Muscle layer of duodenum (tissue), 2 donors: ENCODE results near the gene BICD1.

Source experiments
- H3K27ac ChIP-seq: one replicate; pipeline ENCODE4 v1.7.0; 2013; ENCODE audit warnings: mild to moderate bottlenecking, low read length
- H3K27me3 ChIP-seq: one replicate; pipeline ENCODE4 v1.7.0; 2013; ENCODE audit warnings: low read depth, mild to moderate bottlenecking, control low read depth, low read length
- H3K36me3 ChIP-seq, 2 donors: one replicate each; pipeline ENCODE4 v1.7.0; 2013; ENCODE audit warnings: low read length in 2 of 2, control low read depth in 1 of 2, mild to moderate bottlenecking in 1 of 2; ENCODE audit not compliant: insufficient read depth in 2 of 2, control insufficient read depth in 1 of 2
- H3K4me1 ChIP-seq, 2 donors: one replicate each; pipeline ENCODE4 v1.7.0; 2013; ENCODE audit warnings: low read length in 2 of 2, mild to moderate bottlenecking in 2 of 2, control low read depth in 1 of 2, moderate library complexity in 1 of 2; ENCODE audit not compliant: insufficient read depth in 2 of 2, control insufficient read depth in 1 of 2
- H3K4me3 ChIP-seq, 2 donors: one replicate each; pipeline ENCODE4 v1.7.0; 2013; ENCODE audit warnings: low read length in 2 of 2, low read depth in 1 of 2, mild to moderate bottlenecking in 1 of 2
- H3K9me3 ChIP-seq, 2 donors: one replicate each; pipeline ENCODE4 v1.7.0; 2013; ENCODE audit warnings: low read length in 2 of 2, control low read depth in 1 of 2, mild to moderate bottlenecking in 1 of 2; ENCODE audit not compliant: control insufficient read depth in 1 of 2
- donor health status: healthy.

BICD1 gene

DNA sequence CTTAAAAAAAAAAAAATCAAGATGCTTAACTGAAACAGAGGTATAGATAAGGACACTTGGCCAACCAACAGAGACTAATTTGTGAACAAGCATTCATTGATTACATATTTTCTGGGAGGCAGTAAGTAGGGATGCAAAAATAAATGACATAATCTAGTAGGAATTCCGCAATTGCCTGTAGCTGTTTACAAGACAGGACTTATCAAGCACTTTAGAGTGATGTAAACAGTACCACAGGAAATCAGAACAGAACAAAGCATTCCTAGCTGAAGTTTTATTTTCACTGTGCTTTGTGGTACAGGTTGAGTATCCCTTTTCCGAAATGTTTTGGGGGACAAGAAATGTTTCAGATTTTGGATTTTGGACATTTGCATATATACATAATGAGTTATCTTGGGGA, 224.5 kb downstream of the BICD1 start:
- Histone ChIP-seq H3K9me3 (no peaks in the 10 kb centered on the region), H3K4me1 (no peaks in the 10 kb centered on the region), H3K27ac (no peak overlapping the region), H3K4me3 (no peak overlapping the region), H3K27me3 (no peaks in the 10 kb centered on the region), H3K36me3 (peaks cover 0 to 10% of the 10 kb centered on the region in 2 donors)

DNA sequence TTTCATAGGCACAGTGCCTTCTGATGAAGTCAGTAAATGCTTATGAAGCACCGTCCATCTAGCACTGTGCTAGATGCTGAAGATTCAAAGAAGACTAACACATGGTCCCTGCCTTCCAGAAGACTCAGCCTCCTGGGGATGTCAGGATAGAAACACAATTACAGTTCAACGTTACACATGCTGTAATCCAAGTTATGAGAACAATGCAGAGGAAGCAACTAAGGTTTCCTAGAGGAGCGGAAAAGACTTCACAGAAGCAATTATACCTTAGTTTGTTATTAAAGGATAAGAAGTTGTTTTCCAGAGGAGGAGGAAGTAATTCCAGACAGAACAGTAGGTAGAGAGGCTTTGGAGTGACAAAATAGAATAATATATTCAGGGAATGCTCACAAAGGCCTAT, 225.8 kb downstream of the BICD1 start:
- Histone ChIP-seq H3K27ac (no peak overlapping the region), H3K4me1 (no peaks in the 10 kb centered on the region), H3K9me3 (no peaks in the 10 kb centered on the region), H3K27me3 (no peaks in the 10 kb centered on the region), H3K4me3 (no peak overlapping the region), H3K36me3 (peaks cover 3 to 12% of the 10 kb centered on the region in 2 donors)

DNA sequence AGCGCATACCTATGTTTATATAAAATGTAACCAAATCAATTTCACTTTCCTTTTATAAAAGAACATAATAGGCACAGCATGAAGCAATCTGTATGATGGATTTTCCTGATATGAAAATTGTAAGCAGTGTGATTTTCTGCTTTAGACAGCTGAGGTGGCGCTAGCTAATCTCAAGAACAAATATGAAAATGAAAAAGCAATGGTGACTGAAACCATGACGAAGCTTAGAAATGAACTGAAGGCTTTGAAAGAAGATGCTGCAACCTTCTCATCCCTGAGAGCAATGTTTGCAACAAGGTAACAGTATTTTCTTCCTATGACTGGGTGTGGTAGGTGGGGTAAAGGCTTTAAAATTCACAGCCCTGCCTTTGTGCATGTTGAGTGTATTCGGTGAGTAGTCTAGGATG, 227.7 kb downstream of the BICD1 start:
- H3K9me3 ChIP-seq: no peaks in the 10 kb centered on the region

DNA sequence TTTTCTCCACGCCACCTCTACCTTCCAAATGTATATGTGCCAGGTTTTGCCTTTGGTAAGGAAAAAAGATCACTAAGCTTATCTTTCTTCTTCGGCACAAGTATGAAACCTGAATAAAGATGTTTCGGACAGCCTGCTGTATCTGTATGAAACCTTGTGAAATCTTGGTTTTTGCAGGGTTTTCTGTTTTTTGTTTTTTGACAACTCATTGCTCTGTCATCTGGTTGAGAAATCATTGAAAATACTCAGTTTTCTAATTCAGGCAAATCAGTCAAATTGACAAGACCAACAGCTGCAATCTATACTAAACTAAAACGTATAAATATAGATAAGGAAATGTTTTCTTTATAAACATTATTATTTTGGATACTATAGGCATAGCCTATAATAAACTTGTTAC, 229.6 kb downstream of the BICD1 start:
- no peak overlapping the region for H3K27ac ChIP-seq
- no peaks in the 10 kb centered on the region for H3K4me1 ChIP-seq

More for the DNA sequence above, 227.7 kb downstream of the BICD1 start:
- H3K4me3 ChIP-seq: no peak overlapping the region
- H3K27ac ChIP-seq: no peak overlapping the region
- H3K4me1 ChIP-seq: no peaks in the 10 kb centered on the region
- peaks cover 16 to 18% of the 10 kb centered on the region in 2 donors for H3K36me3 ChIP-seq
- no peaks in the 10 kb centered on the region for H3K27me3 ChIP-seq

DNA sequence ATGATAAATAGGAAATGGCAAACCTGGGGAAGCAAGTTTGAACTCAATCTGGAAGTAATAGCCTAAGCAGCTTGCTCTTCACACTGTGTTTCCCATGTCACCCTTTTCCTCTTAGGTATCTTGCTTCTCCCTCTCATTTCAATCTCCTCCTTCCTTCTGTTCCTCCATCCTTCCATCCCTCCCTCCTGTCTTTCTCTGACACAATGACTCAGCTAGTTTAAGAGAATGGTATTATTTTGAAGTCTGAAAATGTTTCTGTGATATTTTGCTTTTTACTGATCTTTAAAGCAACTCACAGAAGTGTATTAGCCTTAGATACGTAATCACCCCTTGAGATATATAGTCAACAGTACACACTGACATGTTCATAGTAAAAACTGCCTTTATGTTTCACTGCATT, 236.8 kb downstream of the BICD1 start:
- H3K9me3 ChIP-seq: no peaks in the 10 kb centered on the region
- no peaks in the 10 kb centered on the region for H3K27me3 ChIP-seq
- no peaks in the 10 kb centered on the region for H3K4me1 ChIP-seq
- no peak overlapping the region for H3K27ac ChIP-seq
- no peak overlapping the region for H3K4me3 ChIP-seq
- H3K36me3 ChIP-seq: peaks cover 5 to 10% of the 10 kb centered on the region in 2 donors

More for the DNA sequence above, 229.6 kb downstream of the BICD1 start:
- Histone ChIP-seq H3K36me3 (peaks cover 16 to 18% of the 10 kb centered on the region in 2 donors), H3K27me3 (no peaks in the 10 kb centered on the region), H3K4me3 (no peak overlapping the region), H3K9me3 (no peaks in the 10 kb centered on the region)

DNA sequence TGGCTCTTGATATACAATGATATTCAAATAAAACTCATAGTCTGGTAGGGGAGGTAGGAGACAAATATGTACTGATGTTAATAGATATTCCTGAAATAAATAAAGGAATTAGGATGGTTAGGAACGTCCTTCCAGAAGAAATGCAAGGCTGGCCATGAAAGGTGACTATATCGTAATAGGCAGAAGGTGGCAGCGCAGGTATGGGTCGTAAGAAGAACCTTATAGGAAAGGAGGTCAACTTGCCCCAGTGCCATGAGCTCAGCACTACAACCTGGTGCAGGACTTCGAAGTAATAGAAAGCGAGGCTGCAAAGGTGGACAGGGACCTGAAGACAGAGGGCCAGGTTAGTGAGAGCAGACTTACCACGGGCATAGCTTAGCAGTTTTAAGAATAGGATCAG, 237.4 kb downstream of the BICD1 start:
- Histone ChIP-seq H3K4me1 (no peaks in the 10 kb centered on the region), H3K27ac (no peak overlapping the region), H3K36me3 (peaks cover 2 to 5% of the 10 kb centered on the region in 2 donors), H3K4me3 (no peak overlapping the region), H3K27me3 (no peaks in the 10 kb centered on the region), H3K9me3 (no peaks in the 10 kb centered on the region)

DNA sequence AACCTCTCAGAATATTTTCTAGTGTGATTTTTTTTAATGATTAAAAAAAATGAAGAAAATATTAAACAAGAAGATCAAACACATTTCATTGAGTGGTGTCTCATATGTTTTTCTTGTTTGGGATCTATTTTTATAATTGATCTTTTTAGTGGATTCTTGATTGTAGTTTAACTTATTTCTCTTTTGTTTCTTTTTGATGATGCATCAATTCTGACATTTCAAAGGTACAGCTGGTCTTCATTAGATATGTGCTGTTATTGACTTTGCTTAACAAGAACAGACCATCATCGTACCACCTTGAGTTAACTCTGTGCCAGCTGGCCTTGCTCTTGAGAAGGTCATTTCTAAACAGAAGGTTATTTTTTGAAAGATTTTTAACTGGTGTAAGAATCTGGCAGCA, 246.9 kb downstream of the BICD1 start:
- H3K9me3 ChIP-seq: no peaks in the 10 kb centered on the region
- H3K27me3 ChIP-seq: no peaks in the 10 kb centered on the region
- H3K4me1 ChIP-seq: no peaks in the 10 kb centered on the region
- no peak overlapping the region for H3K27ac ChIP-seq
- H3K36me3 ChIP-seq: peaks cover 0 to 5% of the 10 kb centered on the region in 2 donors
- no peak overlapping the region for H3K4me3 ChIP-seq

DNA sequence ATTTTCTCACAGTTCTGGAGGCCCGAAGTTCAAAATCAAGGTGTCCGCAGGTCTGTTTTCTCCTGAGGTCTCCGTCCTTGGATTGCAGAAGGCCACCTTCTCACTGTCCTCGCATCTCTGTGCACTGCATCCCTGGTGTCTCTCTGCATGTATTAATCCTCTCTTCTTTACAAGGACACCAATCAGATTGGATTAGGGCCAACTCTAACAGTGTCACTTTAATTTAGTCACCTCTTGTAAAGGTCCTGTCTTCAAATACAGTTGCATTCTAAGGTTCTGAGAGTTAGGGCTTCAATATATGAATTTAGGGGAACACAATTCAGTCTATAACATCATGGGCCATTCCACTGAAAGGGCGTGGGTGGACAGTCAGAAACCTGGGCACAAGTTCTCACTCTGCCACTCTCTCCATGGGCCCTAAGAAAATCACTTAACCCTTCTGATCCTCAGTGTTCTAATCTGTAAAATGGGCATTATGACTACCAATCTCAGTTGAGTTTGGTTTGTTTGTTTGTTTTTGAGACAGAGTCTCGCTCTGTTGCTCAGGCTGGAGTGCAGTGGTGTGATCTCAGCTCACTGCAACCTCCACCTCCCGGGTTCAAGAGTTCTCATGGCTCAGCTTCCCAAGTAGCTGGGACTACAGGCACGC, 251.1 kb downstream of the BICD1 start:
- Histone ChIP-seq H3K27ac (no peak overlapping the region), H3K36me3 (peaks cover 0 to 5% of the 10 kb centered on the region in 2 donors), H3K9me3 (no peaks in the 10 kb centered on the region), H3K4me1 (no peaks in the 10 kb centered on the region), H3K27me3 (no peaks in the 10 kb centered on the region), H3K4me3 (no peak overlapping the region)

DNA sequence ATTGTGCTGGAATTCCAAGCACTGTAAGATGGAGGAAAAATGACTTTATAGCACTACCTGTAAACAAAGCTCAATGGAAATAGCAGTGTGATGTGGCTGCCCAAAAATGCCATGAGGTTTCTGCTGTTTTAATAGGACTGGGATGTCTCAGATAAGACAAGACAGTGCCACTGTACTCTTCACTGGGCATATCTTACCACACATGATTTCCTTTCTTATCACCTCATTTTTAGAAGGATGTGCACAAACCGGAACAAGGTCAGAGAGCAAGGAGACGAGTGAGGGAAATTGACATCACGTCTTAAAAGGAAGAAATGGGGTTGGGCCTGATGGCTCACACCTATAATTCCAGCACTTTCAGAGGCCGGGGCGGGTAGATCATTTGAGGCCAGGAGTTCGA, 254.3 kb downstream of the BICD1 start:
- no peak overlapping the region for H3K27ac ChIP-seq
- H3K27me3 ChIP-seq: no peaks in the 10 kb centered on the region
- peaks cover 0 to 5% of the 10 kb centered on the region in 2 donors for H3K36me3 ChIP-seq
- H3K4me1 ChIP-seq: no peaks in the 10 kb centered on the region
- H3K4me3 ChIP-seq: no peak overlapping the region
- no peaks in the 10 kb centered on the region for H3K9me3 ChIP-seq

DNA sequence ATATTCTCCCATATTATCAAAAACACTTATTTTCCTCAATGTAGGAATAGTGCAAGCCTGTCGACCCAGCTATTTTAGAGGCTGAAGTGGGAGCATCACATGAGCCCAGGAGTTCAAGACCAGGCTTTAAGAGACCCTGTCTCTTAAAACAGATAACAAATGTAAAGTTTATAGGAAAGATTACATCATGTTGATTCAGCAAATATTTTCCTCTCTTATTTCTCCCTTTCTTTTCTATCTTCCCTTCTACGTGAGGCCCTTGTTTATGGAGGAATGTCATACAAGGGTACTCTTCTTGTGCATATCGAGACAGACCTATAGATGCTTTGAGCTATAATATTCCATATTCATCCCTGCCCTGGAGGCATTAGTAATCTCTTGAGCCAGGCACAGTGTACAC, 256.2 kb downstream of the BICD1 start:
- Histone ChIP-seq H3K4me3 (no peak overlapping the region), H3K4me1 (no peaks in the 10 kb centered on the region), H3K9me3 (no peaks in the 10 kb centered on the region), H3K27ac (no peak overlapping the region), H3K27me3 (no peaks in the 10 kb centered on the region), H3K36me3 (peaks cover 0 to 2% of the 10 kb centered on the region in 2 donors)

DNA sequence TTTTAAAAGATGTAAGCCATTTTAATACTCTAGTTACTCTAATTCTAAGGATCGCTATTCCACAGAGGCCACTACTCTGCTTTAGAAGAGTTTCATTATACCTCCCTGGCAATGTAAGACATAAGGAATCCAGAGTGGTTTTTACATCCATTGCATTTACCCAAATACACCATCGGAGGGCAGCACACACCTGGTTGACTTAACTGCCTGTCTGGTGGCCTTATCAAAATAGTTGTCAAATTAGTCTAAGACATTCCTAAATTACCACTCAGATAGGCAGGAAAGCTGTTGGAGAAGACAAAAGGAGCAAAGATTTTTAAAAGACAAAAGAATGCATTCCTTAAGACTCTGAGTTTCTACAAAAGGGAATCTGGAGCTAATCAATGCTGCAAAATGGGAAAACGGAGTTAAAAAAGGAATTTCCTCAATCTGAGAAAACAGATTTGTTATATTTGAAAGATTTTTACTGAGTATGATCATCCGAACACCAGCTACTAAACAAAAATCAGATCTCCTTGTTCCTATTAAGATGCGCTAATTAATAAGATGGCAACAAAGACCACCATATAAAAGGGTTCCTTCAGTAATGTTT, 258.9 kb downstream of the BICD1 start:
- no peak overlapping the region for H3K4me3 ChIP-seq
- peaks cover 0 to 2% of the 10 kb centered on the region in 2 donors for H3K36me3 ChIP-seq
- no peaks in the 10 kb centered on the region for H3K9me3 ChIP-seq
- H3K27me3 ChIP-seq: no peaks in the 10 kb centered on the region
- no peaks in the 10 kb centered on the region for H3K4me1 ChIP-seq
- no peak overlapping the region for H3K27ac ChIP-seq

DNA sequence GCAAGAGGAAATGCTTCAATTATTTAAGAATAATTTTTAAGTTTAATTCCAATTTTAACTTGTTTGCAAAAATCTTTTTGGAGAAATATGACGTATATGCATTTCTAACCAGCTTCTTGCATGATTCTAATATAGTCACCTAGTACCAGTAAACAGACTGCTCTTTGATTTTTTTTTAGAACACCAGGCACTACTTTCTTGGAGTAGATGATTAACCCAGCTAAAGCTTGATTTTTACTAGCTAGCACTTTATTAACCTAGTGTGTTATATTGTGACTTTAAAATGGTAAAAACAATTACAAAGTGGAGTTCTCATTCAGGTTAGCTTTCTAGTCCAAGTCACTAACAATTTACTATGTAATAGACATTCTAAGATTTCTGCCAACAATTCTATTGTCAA, 260.1 kb downstream of the BICD1 start:
- no peaks in the 10 kb centered on the region for H3K27me3 ChIP-seq
- peaks cover 0 to 2% of the 10 kb centered on the region in 2 donors for H3K36me3 ChIP-seq
- H3K27ac ChIP-seq: no peak overlapping the region
- H3K4me3 ChIP-seq: no peak overlapping the region
- no peaks in the 10 kb centered on the region for H3K4me1 ChIP-seq
- no peaks in the 10 kb centered on the region for H3K9me3 ChIP-seq
